Spleen (tissue), 7 donors: ENCODE results near the gene BPIFB1.

Source experiments
- CTCF ChIP-seq, 11 experiments: fragments of 200-600 bp in 7 of 11; fragments of 450-650 bp in 4 of 11; sonication (generic) in 4 of 11; IDR thresholded peaks in 8 of 11; conservative IDR thresholded peaks in 3 of 11; 1 replicate in 7 of 11; 2 replicates in 4 of 11; pipeline versions ENCODE4 v1.4.0 to v1.8.0; 2016 to 2021; ENCODE audit warnings: antibody characterized with exemption in 11 of 11, inconsistent platforms in 4 of 11, mild to moderate bottlenecking in 1 of 11
- POLR2AphosphoS5 ChIP-seq, 3 donors: sonication (generic); formaldehyde crosslinking; IDR thresholded peaks; one replicate each; pipeline ENCODE4 v1.5.1; 2017; ENCODE audit warnings: antibody characterized with exemption in 3 of 3
- donor health status: DM: no; HTN: no; CAD: no; lungs with moderate emphysema.
- donor health status: DM: no; HTN: no; CAD: no.
- donor health status: DM: no; HTN: no; CAD: no.

- TF ChIP-seq CTCF (IDR thresholded peaks at IDR 0.05 in 8 of 11, conservative IDR thresholded peaks at IDR 0.05 in 3 of 11): no peak
- no peak for TF ChIP-seq POLR2AphosphoS5 (IDR thresholded peaks at IDR 0.05)
These were observed 7.1 kb upstream of the BPIFB1 start for GRCh38 chr20:33275871-33276270.
